Measurements from ENCODE around the gene PON3. TPM values are rescaled to one million over a fixed set of nuclear protein-coding genes. Genes with fewer than 3 reads are reported as not detected.

The PON3 gene
- total and polyA plus RNA-seq, 11 donors = 0.21 to 1.8 (median 0.70) TPM

DNA sequence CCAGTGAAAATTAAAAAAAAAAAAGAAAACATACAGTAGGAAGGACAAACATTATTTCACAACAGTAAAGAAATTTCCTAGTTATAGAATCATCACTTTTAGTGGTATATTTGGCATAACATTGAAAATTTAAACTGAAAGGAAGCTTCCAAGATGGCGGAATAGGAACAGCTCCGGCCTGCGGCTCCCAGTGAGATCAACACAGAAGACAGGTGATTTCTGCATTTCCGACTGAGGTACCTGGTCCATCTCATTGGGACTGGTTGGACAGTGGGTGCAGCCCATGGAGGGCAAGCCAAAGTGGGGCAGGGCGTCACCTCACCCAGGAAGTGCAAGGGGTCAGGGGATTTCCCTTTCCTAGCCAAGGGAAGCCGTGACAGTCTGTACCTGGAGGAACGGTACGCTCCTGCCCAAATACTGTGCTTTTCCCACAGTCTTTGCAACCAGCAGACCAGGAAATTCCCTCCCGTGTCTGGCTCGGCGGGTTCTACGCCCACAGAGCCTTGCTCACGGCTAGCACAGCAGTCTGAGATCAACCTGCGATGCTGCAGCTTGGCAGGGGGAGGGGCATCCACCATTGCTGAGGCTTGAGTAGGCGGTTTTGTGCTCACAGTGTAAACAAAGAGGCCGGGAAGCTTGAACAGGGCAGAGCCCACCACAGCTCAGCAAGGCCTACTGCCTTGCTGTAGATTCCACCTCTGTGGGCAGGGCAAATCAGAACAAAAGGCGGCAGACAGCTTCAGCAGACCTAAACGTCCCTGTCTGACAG is 19.4 kb downstream of the PON3 start:
- 86 to 91% (median 89%) methylated on average over 18 of the region's 18 CpGs for WGBS, 4 donors
- H3K4me1 ChIP-seq = no peaks in the 10 kb centered on the region
- no peaks in the 10 kb centered on the region for H3K27me3 ChIP-seq
- H3K27ac ChIP-seq = no peak overlapping the region
- no peak overlapping the region for H3K4me3 ChIP-seq
- intact Hi-C loops (cut with DNase I) = no loop called here
- H3K9me3 ChIP-seq = peaks cover 0 to 14% (median 0%) of the 10 kb centered on the region in 12 donors
- peaks cover 0 to 4% (median 0%) of the 10 kb centered on the region in 9 donors for H3K36me3 ChIP-seq
- TF ChIP-seq, protein P1, sequence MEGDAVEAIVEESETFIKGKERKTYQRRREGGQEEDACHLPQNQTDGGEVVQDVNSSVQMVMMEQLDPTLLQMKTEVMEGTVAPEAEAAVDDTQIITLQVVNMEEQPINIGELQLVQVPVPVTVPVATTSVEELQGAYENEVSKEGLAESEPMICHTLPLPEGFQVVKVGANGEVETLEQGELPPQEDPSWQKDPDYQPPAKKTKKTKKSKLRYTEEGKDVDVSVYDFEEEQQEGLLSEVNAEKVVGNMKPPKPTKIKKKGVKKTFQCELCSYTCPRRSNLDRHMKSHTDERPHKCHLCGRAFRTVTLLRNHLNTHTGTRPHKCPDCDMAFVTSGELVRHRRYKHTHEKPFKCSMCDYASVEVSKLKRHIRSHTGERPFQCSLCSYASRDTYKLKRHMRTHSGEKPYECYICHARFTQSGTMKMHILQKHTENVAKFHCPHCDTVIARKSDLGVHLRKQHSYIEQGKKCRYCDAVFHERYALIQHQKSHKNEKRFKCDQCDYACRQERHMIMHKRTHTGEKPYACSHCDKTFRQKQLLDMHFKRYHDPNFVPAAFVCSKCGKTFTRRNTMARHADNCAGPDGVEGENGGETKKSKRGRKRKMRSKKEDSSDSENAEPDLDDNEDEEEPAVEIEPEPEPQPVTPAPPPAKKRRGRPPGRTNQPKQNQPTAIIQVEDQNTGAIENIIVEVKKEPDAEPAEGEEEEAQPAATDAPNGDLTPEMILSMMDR (IDR thresholded peaks at IDR 0.05) = no peak
- DNase-seq (no peak), ATAC-seq (no peak)

DNA sequence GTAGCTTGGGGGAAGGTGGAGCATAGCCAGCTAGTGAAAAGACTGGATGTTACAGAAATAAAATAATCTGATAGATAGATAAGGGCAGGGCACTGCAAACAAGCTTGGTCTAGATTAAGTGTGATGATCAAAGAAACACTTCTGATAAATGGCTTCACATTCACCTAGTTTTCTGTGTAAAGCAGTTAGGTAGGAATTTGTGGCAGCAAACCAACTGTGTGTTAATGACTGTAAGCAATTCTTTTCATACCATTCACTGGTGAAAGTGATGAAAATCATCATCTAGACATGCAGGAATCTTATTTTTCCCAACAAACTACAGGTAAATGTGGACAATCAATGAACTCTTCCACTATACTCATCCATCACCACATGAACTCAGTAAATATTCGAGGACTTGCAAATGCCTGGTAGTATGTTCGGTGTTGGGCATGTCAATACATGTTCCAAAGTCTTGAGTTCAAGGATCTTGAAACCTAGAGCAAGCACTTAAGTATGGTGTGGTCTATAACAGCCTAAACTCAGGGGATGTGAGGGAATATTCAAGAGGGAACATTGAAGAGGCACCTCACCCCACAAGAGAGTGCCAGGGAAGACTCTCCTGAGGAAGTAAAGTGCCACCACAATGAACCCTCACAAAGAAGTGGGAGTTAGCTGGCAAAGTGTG is 20.5 kb downstream of the PON3 start:
- H3K27me3 ChIP-seq = no peaks in the 10 kb centered on the region
- DNase-seq (no peak), ATAC-seq (no peak)
- 80 to 96% (median 94%) methylated on average over 2 of the region's 2 CpGs for WGBS, 4 donors
- no peak overlapping the region for H3K4me3 ChIP-seq
- H3K27ac ChIP-seq = no peak overlapping the region
- no peaks in the 10 kb centered on the region for H3K4me1 ChIP-seq
- intact Hi-C loops (cut with DNase I) = no loop called here
- peaks cover 0 to 12% (median 0%) of the 10 kb centered on the region in 12 donors for H3K9me3 ChIP-seq
- H3K36me3 ChIP-seq = peaks cover 0 to 4% (median 0%) of the 10 kb centered on the region in 9 donors
- no peak for TF ChIP-seq POLR2A (IDR thresholded peaks at IDR 0.05)
- TF ChIP-seq, protein P1 (IDR thresholded peaks at IDR 0.05) = no peak

DNA sequence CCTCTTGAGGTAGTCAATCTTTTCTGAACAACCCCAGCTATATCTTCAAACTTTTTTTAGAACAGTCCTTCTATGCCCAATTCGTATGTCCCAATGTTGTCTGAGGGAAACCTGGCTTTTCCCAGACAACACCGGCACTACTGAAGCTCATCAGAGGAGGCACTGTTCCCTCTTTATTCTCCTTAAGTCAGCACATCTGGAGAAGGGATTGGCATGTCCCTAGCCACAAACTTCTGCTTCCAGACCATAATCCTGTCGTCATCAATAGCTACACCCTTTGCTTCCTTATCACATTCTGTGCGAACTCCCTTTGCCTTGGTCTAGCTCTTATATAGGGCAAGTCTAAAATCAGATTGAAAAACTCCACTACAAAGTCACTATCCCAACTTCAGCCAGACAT is 22.9 kb downstream of the PON3 start:
- no peaks in the 10 kb centered on the region for H3K27me3 ChIP-seq
- no peak overlapping the region for H3K27ac ChIP-seq
- no peak for ATAC-seq
- intact Hi-C loops (cut with DNase I) = no loop called here
- TF ChIP-seq POLR2A (IDR thresholded peaks at IDR 0.05) = no peak
- TF ChIP-seq, protein P1 (IDR thresholded peaks at IDR 0.05) = no peak
- no peaks in the 10 kb centered on the region for H3K9me3 ChIP-seq
- no peaks in the 10 kb centered on the region for H3K4me1 ChIP-seq
- no peak for DNase-seq
- 77 to 83% (median 82%) methylated on average over 4 of the region's 4 CpGs for WGBS, 4 donors
- H3K4me3 ChIP-seq = no peak overlapping the region
- peaks cover 0 to 4% (median 0%) of the 10 kb centered on the region in 9 donors for H3K36me3 ChIP-seq

DNA sequence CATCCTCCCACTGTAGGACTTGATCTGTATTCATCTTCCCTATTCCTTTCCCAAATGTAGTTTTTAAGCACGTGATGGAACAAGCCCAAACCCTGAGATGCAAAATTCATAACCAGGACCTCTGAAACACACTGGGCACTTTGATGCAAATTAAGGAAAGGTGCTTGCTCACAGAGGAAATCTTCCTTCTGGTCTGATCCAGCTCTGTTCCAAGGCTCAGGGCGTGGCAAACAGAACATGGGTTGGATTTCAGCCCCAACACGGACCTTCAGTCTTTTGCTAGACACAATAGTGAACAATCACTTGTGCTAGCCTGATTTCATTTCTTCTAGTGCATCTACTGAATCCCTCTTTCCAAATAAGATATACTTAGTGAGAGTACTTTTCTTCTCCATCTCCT is 27.9 kb downstream of the PON3 start:
- no peaks in the 10 kb centered on the region for H3K4me1 ChIP-seq
- H3K36me3 ChIP-seq = peaks cover 0 to 3% (median 0%) of the 10 kb centered on the region in 9 donors
- H3K4me3 ChIP-seq = no peak overlapping the region
- H3K27ac ChIP-seq = no peak overlapping the region
- intact Hi-C loops (cut with DNase I) = no loop called here
- ATAC-seq (no peak), DNase-seq (no peak)
- 85 to 90% (median 88%) methylated on average over 3 of the region's 3 CpGs for WGBS, 4 donors
- TF ChIP-seq POLR2A (IDR thresholded peaks at IDR 0.05) = no peak
- TF ChIP-seq, protein P1 (IDR thresholded peaks at IDR 0.05) = no peak
- no peaks in the 10 kb centered on the region for H3K27me3 ChIP-seq
- H3K9me3 ChIP-seq = no peaks in the 10 kb centered on the region
